Nucleus accumbens (tissue), 56 donors: ENCODE data around the gene KDM6A.
A peak's percentile ranks its signal among the peaks of the same experiment; 100 is the strongest.
"Not testable (repeated sequence)": the region's sequence is repeated elsewhere in the genome, so short reads cannot be mapped to it uniquely, and the experiment has no call there.

Experiments
- DNase-seq, 56 donors: peaks; one replicate each; lab custom pipeline; 2025; lab: John Stamatoyannopoulos, UW

Gene KDM6A

DNA sequence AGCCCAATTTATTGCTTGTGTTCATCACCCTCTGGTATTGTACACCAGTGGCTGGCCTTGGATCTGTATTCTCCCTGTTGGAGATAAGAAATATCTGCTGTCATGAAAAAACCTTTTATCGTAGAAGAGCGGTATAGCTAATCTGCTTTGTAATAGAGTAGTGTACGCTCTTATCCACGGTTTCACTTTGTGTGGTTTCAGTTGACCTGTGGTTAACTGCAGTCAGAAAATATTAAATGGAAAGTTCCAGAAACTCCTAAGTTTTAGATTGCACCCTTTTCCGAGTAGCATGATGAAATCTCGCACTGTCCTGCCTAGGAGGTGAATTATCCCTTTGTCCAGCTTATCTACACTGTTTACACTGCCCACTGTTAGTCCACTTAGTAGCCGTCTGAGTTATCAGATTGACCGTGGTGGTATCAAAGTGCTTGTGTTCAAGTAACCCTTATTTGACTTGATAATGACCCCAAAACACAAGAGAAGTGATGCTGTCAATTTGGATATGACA lies 42.4 kb downstream of the KDM6A start:
- no peak for DNase-seq

DNA sequence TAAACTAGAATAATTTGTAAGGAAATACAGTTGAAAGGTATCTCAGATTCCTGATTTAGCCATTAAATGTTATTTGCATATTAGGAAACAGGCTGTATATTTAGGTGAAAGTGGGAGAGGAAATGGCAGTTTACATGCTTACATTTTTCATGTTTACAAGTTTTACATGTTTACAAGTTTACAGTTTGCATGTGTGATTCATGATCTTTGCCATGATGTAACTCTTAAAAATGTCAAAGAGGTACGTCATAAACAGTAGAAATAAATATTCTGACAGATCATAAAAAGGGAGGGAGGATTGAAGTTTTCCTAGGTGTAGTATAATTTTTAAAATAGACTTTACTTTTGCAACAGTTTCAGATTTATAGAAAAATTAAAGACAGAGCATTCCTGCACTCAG lies 45.7 kb downstream of the KDM6A start:
- no peak for DNase-seq

DNA sequence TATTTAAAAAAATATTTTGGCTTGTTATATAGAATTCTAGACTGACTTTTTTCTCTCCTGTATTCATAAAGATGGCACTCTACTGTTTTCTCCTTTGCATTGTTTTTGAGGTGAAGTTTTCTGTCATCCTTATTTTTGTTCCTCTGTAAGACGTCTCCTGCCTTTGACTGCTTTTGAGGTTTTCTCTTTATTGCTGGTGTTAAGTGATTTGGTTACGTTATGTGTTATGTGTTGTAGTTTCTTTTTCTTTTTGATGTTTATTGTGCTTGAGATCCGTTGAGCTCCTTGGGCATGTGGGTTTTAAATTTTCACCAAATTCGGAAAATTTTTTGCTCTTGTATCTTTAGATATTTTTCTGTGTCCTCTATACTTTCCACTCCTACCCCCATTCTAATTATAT lies 50.0 kb downstream of the KDM6A start:
- no peak for DNase-seq

DNA sequence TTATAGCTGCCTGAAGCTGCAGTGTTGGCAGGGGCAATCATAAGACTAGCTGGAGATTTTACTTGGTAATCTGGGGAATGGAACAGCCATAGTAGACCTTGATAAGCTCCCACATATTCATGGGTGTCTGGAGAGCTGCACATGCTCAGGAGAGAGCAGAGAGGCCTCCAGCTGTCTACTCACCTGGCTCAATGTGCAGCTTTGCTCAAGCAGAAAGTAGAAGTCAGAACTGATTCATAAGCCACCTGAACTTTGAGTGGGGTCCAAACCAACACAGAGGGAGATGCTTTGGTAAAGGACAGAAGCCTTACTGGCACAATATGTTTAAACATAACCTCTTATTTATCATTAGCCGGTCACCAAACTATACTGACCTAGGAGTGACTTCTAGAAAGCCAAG lies 54.4 kb downstream of the KDM6A start:
- DNase-seq = no peak

DNA sequence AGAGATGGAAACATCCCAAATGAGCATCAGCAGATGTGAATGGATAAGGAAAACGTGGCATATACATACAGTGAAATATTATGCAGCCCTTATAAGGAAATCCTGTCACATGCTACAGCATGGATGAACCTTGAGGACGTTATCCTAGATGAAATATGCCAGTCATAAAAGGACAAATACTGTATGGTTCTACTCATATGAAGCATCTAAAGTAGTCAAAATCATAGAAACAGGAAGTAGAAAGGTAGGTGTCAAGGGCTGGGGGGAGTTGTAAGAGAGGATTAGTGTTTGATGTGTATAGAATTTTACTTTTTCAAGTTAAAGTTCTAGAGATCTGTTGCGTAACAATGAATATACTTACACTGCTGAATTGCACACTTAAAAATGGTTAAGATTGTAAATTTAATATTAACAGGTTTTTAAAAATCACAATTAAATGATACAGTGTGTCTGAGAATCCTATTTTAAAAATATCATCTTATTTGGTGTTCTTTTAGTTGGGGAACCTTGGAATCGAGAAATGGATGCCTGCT lies 58.5 kb downstream of the KDM6A start:
- no peak for DNase-seq

DNA sequence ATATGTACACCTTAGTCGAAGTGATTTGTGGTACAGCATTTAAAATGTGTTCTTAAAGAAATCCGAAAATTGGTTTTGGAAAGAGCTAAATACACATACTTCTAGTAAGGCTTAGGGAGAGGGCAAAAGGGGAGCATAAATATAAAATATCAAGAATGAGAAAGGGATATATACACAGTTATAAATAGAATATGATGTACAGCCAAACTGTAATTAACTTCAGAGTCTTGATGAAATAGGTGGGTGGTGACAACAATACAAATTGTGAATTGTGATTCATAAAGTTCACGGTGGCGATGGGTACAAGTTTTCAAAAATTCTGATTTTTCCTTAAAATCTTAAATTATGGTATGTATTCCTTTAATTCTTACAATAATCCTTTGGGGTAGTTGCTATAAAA lies 62.2 kb downstream of the KDM6A start:
- DNase-seq = no peak

DNA sequence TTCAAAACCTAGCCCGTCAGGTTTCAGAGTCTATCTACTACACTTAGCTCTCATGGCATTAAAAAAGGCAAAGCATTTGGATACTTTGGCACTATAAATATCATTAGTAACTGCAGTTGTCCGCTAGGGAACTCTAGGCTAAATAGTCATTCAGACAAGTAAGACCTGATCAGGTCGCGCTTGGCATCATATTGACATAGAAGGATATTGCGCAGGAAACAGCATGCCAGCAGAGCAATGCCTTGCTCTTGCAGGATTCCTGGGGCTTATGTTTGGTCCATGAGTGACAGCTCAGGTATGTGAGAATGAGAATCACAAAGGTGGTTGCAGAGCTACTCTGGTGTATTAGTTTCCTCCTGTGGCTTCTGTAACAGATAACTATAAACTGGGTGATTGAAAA lies 62.7 kb downstream of the KDM6A start:
- no peak for DNase-seq

DNA sequence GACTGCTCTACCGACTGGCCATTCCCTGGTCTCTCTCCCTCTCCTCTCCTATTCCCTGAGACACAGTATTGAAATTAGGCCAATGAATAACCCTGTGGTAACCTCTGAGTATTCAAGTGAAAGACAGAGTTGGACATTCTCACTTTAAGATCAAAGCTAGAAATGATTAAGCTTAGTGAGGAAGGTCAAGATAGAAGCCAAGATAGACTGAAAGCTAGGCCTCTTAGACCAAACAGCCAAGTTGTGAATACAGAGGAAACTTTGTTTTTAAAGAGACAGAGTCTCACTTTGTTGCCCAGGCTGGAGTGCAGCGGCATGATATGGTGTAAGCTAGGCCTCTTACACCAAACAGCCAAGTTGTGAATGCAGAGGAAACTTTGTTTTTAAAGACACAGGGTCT lies 64.6 kb downstream of the KDM6A start:
- peak in 16 of 56 donors; percentile 0 to 10 (median 2) for DNase-seq

DNA sequence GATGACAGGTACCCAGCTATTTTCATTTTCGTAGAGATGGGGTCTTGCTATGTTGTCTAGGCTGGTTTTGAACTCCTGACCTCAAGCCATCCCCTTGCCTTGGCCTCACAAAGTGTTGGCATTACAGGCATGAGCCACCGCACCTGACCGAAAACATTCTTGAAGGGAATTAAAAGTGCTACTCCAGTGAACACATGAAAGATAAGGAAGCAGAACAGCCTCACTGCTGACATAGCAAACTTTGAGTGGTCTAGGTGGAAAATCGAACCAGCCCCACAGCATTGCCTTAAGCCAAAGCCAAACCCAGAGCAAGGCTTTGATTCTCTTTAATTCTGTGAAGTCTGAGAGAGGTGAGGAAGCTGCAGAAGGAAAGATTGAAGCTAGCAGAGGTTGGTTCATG lies 65.1 kb downstream of the KDM6A start:
- no peak for DNase-seq

DNA sequence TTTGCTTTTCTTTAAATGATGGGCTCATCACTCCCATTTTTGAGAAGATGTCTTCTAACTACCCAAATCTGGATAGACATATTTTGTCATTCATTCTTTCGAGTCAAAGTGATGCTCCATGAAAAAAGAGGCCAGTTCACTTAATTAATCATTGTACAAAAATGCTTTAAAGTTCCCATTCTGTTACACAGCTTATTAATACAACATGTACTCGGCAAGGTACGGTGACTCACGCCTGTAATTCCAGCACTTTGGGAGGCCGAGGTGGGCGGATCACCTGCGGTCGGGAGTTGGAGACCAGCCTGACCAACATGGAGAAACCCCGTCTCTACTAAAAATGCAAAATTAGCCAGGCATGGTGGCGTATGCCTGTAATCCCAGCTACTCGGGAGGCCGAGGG lies 67.6 kb downstream of the KDM6A start:
- DNase-seq = not testable (repeated sequence)

DNA sequence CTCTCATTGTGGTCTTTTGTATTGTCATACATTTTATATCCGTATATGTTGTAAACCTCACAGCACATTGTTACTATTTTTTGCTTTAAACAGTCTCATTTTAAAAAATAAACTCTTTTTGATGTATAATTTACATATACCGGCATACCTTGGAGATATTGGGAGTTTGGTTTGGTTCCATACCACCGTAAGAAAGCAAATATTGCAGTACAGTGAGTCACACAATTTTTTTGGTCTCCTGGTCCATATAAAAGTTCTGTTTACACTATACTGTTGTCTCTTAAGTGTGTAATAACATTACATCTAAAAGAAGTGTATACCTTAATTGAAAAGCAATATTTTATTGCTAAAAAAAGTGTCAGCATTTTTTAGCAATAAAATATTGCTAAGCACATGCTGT lies 70.0 kb downstream of the KDM6A start:
- DNase-seq = no peak

DNA sequence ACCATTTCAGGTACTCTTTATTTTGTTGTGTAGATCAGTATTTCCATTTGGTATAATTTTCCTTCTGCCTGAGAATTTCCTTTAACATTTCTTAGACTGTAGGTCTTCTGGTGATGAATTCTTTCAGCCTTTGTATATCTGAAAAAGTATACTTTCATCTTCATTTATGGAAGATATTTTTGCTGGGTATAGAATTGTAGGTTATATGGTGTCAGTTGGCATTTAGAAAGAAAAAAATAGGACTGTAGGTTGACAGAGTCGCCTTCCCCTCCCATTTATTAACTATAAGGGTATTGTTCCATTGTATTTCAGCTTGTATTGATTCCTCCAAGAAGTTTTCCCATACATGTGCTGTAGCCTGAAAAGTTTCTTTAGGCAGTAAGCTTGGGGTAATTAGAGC lies 71.9 kb downstream of the KDM6A start:
- DNase-seq = no peak

DNA sequence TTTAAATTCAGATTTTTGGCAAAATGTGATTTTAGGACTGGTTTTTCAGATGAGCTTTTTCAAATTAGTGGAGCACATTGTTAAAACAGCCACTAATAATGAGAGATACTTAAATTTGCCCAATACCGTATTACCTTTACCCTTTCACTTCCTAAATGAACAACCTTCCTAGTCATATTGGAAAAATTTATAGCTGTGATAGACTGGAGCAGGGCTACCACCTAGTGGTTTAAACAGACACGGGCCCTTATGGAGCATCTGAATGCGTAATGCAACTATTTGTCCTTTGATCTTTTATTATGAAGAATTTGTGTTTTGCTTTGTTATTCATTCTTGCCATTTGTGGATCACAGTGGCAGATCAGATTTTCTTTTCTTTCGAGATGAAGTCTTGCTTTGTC lies 72.7 kb downstream of the KDM6A start:
- DNase-seq = no peak

DNA sequence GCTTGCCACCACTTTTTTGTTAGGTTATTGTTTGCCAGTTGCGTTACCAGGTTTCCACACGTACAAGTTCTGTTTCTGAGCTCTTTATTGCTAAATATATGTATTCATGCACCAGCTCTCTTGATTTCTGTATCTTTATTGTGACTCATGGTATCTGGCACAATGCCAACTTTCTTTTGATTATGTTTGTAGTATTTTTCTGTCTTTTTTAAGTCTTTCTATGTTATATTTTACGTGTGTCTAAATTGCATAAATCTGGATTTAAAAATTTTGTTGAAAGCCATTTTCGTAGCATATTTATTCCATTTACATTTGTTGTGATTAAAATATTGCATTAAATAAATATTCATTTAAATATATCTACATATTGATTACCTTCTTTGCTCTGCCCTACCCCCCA lies 73.8 kb downstream of the KDM6A start:
- no peak for DNase-seq

DNA sequence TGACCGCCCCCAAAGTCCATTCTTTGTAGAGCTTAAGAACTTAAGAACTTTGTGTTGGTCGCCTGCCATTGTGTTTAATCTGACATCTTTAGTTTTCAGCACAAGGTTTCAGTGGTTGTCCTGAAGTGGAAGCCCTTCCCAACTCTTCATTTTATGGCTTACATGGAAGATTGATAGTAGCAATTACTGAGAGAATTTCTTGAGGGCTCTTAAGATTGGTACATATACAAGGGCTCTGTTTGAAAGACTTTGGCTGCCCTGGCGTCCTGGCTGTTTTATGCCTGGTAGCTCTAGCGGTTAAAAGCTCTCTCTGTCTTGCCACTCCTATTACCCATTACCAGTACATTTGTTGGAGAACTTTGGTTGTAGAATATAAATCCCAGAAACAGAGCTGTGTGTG lies 75.0 kb downstream of the KDM6A start:
- no peak for DNase-seq

DNA sequence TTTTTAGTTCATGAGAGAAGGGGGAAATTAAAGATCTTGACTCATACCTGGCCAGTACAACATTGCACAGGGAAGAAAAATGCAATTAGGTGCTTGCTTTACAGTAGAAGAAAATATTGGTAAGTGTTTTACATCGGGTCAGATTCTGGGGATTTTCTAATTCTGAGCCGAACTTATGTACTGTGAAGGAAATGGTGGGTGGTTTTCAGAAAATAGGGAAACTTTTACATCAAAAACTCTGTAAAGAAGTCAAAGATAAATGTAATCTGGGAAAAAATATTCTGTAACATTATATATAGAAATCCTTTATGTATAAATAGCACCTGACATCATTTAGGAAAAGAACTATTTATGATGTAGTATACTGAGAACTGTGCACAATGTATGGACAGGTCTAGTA lies 75.4 kb downstream of the KDM6A start:
- no peak for DNase-seq

DNA sequence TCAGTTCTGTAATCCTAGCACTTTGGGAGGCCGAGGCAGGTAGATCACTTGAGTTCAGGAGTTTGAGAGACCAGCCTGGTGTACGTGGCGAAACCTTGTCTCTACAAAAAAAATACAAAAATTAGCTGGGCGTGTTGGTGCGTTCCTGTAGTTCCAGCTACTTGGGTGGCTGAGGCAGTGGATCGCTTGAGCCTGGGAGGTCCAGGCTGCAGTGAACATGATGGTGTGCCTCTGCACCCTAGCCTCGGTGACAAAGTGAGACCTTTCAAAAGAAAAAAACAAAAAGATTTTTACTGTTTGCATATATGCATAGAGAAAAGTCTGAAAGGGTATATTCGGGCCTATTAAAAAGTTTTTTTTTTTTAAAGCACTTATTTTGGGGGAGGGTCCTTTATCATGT lies 76.1 kb downstream of the KDM6A start:
- no peak for DNase-seq

DNA sequence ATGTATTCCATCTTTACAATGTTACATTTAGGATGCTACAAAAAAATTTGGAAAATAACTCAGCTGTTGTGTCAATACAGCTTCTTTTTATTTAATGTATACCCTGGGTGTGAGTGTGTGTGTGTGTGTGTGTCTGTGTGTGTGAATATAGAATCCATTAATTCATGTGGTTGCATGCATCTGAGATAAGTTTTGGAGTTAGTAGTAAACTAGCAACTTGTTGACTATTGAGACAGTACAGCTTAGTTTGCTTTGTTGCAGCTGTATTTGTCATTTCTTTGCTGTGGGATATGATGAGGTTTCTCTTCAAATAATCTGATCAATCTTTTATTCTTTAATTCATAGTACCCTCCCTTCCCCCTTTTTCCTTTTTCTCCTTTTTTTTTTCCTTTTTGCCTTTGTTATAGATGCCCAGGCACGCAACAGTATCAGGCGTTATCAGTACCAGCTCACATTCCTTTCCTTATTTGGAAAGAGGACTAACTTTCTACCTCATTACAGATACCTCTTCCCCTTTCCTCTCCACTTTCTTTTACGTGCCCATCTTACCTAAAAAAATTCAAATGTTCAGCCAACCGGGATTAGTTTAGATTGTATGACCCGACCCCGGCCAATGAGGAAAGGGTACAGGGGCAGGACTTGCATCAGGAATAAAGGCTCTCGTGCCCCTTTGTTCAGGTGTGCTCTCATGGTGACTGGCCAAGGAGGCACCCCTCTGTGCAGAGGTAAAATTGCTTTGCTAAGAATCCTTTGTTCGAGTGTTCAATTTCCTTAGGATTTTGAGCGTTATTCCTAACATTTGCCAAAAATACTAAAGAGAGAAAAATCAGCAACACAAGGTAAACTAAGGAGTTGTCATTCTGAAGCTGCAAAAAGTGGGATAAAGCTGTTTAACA lies 77.7 kb downstream of the KDM6A start:
- DNase-seq = not testable (repeated sequence)

DNA sequence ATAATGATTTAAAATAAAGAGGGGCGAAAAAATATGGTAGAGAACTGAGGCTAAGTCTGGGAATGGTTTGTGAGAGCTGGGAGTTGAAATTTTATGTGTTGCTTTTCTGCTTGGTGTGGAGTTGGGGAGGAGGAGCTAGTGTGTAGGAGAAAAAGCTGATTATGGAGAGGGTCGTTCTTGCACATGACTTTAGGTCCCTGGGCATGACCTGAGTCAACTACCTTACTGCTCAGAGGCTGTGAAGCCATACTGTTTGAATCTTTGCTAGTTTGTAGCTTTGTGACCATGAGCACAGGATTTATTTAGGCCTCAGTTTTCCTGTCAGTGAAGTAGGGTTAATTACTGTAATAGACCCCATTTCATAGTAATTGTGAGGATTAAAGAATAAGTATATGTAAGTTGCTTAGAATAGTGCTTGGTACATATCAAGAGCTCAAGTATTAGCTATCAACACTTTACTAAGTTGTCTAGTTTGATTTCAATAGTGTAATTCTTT lies 78.6 kb downstream of the KDM6A start:
- DNase-seq = no peak

DNA sequence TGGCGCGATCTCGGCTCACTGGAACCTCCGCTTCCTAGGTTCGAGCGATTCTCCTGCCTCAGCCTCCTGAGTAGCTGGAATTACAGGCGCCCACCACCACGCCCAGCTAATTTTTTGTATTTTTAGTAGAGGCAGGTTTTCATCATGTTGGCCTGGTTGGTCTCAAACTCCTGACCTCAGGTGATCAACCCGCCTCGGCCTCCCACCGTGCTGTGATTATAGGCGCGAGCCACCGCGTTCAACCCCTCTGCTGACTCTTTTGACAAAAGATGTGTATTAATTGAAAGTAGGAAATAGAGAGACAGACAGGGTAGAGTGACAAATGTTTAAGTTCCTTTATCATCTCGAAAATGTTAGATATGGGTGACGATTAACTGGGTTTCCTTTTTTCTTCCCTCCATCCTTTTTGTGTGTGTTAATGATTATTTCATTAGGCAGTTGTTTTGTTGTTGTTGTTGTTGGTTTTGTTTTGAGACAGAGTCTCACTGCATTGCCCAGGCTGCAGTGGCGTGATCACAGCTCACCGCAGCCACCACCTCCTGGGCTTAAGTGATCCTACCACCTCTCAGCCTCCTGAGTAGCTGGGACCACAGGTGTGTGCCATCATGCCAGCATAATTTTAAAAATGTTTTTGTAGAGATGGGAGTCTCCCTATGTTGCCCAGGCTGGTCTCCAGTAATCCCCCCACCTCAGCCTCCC lies 79.5 kb downstream of the KDM6A start:
- DNase-seq = no peak

DNA sequence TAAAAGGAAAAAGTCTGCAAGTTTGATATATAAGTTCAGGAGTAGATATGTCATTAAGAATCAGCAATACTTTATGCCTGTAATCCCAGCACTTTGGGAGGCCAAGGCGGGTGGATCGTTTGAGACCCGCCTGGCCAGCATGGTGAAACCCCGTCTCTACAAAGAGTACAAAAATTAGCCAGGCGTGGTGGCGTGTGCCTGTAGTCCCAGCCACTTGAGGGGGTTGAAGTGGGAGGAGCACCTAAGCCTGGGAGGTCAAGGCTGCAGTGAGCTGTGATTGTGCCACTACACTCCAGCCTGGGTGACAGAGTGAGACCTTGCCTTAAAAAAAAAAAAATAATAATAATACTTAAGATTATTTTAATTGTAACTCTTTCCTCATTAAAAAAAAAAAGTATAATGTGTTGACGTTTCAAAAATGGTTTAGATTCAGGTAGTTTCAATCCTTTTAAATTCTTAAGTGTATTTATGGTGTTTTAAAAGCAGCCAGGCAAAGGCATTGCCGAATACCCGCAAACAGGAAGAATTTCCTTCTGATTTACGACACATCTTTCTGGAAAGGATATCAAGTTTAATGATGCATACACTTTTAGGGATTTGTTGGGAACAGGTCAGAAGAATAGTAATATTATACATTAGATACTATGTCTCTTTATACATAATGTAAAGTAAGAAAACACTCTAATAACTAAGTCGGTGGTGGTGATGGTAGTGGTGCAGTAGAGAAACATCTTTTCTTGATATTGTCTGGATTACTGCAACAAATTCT lies 80.9 kb downstream of the KDM6A start:
- DNase-seq = no peak
